ENCODE results near the gene CACNA1D. TPM values are rescaled to one million over a fixed set of nuclear protein-coding genes. Genes with fewer than 3 reads are reported as not detected.

Gene CACNA1D
- total RNA-seq, 1 experiment from 2014 or later, result not detected

- Histone ChIP-seq H3K4me3 (ENCODE audit: low read length) (no peak overlapping the region), H3K27me3 (ENCODE audit: low read length) (no peaks in the 10 kb centered on the region), H3K4me2 (ENCODE audit: low read depth, low read length, poor library complexity, severe bottlenecking) (no peak overlapping the region), H3K9me3 (ENCODE audit: low read length) (no peaks in the 10 kb centered on the region), H3K27ac (ENCODE audit: low read length) (no peak overlapping the region), H3K9me2 (replicated peaks; ENCODE audit: insufficient read depth, low read length) (no peaks in the 10 kb centered on the region), H3K36me3 (ENCODE audit: insufficient read depth, low read length) (no peaks in the 10 kb centered on the region), H3K4me1 (ENCODE audit: low read length) (no peaks in the 10 kb centered on the region), H3K9ac (ENCODE audit: low read length) (no peak overlapping the region), H2AFZ (ENCODE audit: low read length) (no peak overlapping the region), H3K79me2 (ENCODE audit: low read length) (no peaks in the 10 kb centered on the region), H4K20me1 (ENCODE audit: insufficient read depth, low read depth, low read length) (no peaks in the 10 kb centered on the region)
- DNase-seq, result no peak
Measured at GRCh38 chr3:53819163-53819868, 324.9 kb downstream of the CACNA1D start.

GRCh38 chr3:53820084-53820483 lies 325.7 kb downstream of the CACNA1D start:
- no peaks in the 10 kb centered on the region for H3K79me2 ChIP-seq (ENCODE audit: low read length)
- H3K9me2 ChIP-seq (replicated peaks; ENCODE audit: insufficient read depth, low read length), result no peaks in the 10 kb centered on the region
- H3K9ac ChIP-seq (ENCODE audit: low read length), result no peak overlapping the region
- H3K4me3 ChIP-seq (ENCODE audit: low read length), result no peak overlapping the region
- no peaks in the 10 kb centered on the region for H3K4me1 ChIP-seq (ENCODE audit: low read length)
- H3K36me3 ChIP-seq (ENCODE audit: insufficient read depth, low read length), result no peaks in the 10 kb centered on the region
- no peaks in the 10 kb centered on the region for H3K9me3 ChIP-seq (ENCODE audit: low read length)
- no peak overlapping the region for H2AFZ ChIP-seq (ENCODE audit: low read length)
- no peak overlapping the region for H3K27ac ChIP-seq (ENCODE audit: low read length)
- DNase-seq, result no peak
- no peak overlapping the region for H3K4me2 ChIP-seq (ENCODE audit: low read depth, low read length, poor library complexity, severe bottlenecking)
- H3K27me3 ChIP-seq (ENCODE audit: low read length), result no peaks in the 10 kb centered on the region
- no peaks in the 10 kb centered on the region for H4K20me1 ChIP-seq (ENCODE audit: insufficient read depth, low read depth, low read length)

- Histone ChIP-seq H2AFZ (ENCODE audit: low read length) (no peak overlapping the region), H3K27me3 (ENCODE audit: low read length) (no peaks in the 10 kb centered on the region), H4K20me1 (ENCODE audit: insufficient read depth, low read depth, low read length) (no peaks in the 10 kb centered on the region), H3K4me2 (ENCODE audit: low read depth, low read length, poor library complexity, severe bottlenecking) (no peak overlapping the region), H3K79me2 (ENCODE audit: low read length) (no peaks in the 10 kb centered on the region), H3K9me3 (ENCODE audit: low read length) (no peaks in the 10 kb centered on the region), H3K9me2 (replicated peaks; ENCODE audit: insufficient read depth, low read length) (no peaks in the 10 kb centered on the region), H3K9ac (ENCODE audit: low read length) (no peak overlapping the region), H3K36me3 (ENCODE audit: insufficient read depth, low read length) (no peaks in the 10 kb centered on the region), H3K4me3 (ENCODE audit: low read length) (no peak overlapping the region), H3K4me1 (ENCODE audit: low read length) (no peaks in the 10 kb centered on the region), H3K27ac (ENCODE audit: low read length) (no peak overlapping the region)
- DNase-seq, result no peak
Measured at GRCh38 chr3:53820756-53821580, 326.6 kb downstream of the CACNA1D start.

DNA sequence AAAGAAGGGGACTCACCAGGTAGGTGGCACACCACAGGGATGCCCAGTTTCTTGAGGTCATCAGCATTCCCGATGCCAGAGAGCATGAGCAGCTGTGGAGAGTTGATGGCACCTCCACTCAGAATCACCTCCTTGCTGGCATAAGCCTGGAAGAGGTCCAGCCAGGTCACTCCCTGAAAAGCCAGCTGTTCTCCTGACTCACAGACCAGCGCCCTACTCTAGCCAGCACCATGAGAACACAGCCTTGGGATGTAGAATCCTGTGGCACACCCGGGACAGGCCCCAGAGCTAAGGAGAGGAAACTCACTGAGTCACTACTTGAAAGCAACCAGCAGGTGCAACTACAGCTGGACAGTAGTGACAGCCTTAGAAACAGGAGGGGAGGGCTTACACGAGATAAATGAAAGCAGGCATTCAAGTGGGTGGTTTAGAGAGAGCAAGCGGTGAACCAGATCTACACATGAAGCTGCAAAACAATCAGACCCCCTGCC lies 327.3 kb downstream of the CACNA1D start:
- Histone ChIP-seq H3K9me2 (replicated peaks; ENCODE audit: insufficient read depth, low read length) (no peaks in the 10 kb centered on the region), H4K20me1 (ENCODE audit: insufficient read depth, low read depth, low read length) (no peaks in the 10 kb centered on the region), H3K9me3 (ENCODE audit: low read length) (no peaks in the 10 kb centered on the region), H3K9ac (ENCODE audit: low read length) (no peak overlapping the region), H3K79me2 (ENCODE audit: low read length) (no peaks in the 10 kb centered on the region), H3K4me3 (ENCODE audit: low read length) (no peak overlapping the region), H3K27ac (ENCODE audit: low read length) (no peak overlapping the region), H3K4me2 (ENCODE audit: low read depth, low read length, poor library complexity, severe bottlenecking) (no peak overlapping the region), H3K4me1 (ENCODE audit: low read length) (no peaks in the 10 kb centered on the region), H3K36me3 (ENCODE audit: insufficient read depth, low read length) (no peaks in the 10 kb centered on the region), H3K27me3 (ENCODE audit: low read length) (no peaks in the 10 kb centered on the region), H2AFZ (ENCODE audit: low read length) (no peak overlapping the region)
- no peak for DNase-seq

DNA sequence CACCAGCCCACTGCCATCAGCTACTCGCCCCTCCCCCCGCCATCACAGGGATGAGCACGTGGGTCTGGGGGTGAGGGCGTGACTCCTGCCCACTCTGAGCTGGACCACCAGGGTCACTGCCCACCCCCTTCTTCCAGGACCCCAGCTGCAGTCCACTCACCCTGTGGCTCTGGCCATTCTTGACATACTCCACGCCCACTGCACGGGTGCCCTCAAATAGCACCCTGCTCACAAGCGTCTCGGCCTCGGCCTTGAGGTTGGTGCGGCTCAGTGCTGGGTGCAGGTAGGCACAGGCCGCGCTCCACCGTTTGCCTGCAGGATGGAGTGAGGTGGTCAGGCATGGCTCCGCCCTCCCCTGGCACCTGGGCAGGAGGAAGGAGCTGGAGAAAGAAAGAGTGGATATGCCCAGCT lies 327.9 kb downstream of the CACNA1D start:
- no peaks in the 10 kb centered on the region for H3K4me1 ChIP-seq (ENCODE audit: low read length)
- no peaks in the 10 kb centered on the region for H3K36me3 ChIP-seq (ENCODE audit: insufficient read depth, low read length)
- H3K27me3 ChIP-seq (ENCODE audit: low read length), result no peaks in the 10 kb centered on the region
- no peaks in the 10 kb centered on the region for H3K79me2 ChIP-seq (ENCODE audit: low read length)
- no peak overlapping the region for H3K4me3 ChIP-seq (ENCODE audit: low read length)
- H3K9ac ChIP-seq (ENCODE audit: low read length), result no peak overlapping the region
- no peak overlapping the region for H3K27ac ChIP-seq (ENCODE audit: low read length)
- H4K20me1 ChIP-seq (ENCODE audit: insufficient read depth, low read depth, low read length), result no peaks in the 10 kb centered on the region
- H3K9me3 ChIP-seq (ENCODE audit: low read length), result no peaks in the 10 kb centered on the region
- no peak for DNase-seq
- H2AFZ ChIP-seq (ENCODE audit: low read length), result no peak overlapping the region
- no peak overlapping the region for H3K4me2 ChIP-seq (ENCODE audit: low read depth, low read length, poor library complexity, severe bottlenecking)
- H3K9me2 ChIP-seq (replicated peaks; ENCODE audit: insufficient read depth, low read length), result no peaks in the 10 kb centered on the region

DNA sequence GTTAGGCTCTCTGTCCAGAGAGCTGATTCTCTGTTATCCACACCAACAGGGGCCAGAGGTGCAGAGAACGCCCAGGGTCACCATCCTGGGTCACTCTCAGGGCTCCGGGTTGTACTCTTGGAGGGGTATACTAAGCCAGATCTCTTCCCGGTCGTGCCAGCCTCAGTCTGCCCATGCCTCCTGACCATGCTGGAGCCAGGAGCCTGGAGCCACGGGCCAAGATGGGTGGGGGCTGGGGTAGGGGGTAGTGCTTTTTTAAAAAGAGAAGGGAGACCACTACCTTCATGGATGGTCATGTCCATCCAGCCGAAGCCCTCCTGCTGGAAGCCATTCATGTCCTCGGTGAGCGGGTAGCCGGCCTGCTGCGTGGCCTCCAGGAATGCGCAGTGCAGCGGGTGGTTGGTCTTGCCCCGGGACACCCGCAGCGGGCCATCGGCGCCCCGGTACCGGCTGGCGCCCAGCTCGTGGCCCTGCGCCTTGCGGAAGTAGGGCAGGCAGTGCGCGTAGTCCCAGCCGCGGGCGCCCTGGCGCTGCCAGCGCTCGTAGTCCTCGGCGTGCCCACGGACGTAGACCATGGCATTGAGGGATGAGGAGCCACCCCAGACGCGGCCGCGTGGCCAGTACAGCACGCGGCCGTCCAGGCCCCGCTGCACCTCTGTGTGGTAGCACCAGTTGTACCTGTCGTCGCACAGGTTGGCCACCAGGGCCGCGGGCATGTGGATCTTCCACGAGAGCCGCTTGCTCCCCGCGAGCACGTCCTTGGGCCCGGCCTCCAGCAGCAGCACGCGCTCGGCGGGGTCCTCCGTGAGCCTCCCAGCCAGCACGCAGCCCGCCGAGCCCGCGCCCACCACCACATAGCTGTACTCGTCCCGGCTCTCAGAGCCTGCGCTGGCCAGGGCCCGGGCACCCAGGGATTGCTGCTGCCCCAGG lies 328.9 kb downstream of the CACNA1D start:
- Histone ChIP-seq H2AFZ (ENCODE audit: low read length) (no peak overlapping the region), H3K79me2 (ENCODE audit: low read length) (no peaks in the 10 kb centered on the region)

DNA sequence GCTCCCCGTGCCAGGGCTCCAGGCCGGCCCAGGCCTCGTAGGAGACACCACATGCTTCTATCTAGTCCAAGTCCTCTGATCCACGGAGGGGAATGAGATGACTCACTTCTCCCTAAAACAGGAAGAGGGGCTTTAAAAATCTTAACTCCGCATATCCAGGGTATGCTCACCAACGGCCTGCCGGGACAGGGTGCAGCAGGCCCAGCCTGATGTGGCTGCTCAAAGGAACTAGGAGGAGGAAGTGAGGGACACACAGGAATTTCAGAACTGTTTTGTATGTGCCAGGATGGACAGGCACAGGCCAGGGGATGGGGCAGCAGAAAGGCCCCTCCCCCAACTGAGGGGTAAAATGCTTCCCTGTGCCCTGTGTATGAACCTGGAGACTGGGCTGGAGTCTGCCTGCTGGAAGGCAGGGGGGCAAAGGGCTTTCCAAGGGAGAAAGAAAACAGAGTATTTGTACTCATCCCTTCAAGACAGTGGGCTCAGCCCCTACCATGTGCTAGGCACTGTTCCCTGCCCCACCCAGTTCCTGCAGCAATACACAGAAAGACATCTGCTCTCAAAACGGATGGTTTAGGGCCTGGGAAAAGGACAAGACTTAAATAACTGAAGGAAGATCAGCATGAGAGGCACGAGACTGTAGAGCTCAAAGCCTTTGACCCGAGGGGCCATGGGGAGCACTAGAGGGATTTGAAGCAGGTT lies 329.7 kb downstream of the CACNA1D start:
- no peak overlapping the region for H3K27ac ChIP-seq (ENCODE audit: low read length)
- H3K4me1 ChIP-seq (ENCODE audit: low read length), result no peaks in the 10 kb centered on the region
- DNase-seq, result no peak
- H3K9me2 ChIP-seq (replicated peaks; ENCODE audit: insufficient read depth, low read length), result no peaks in the 10 kb centered on the region
- no peaks in the 10 kb centered on the region for H3K79me2 ChIP-seq (ENCODE audit: low read length)
- no peak overlapping the region for H3K4me2 ChIP-seq (ENCODE audit: low read depth, low read length, poor library complexity, severe bottlenecking)
- no peaks in the 10 kb centered on the region for H3K36me3 ChIP-seq (ENCODE audit: insufficient read depth, low read length)
- no peak overlapping the region for H3K4me3 ChIP-seq (ENCODE audit: low read length)
- H3K27me3 ChIP-seq (ENCODE audit: low read length), result no peaks in the 10 kb centered on the region
- no peak overlapping the region for H3K9ac ChIP-seq (ENCODE audit: low read length)
- H2AFZ ChIP-seq (ENCODE audit: low read length), result no peak overlapping the region
- H3K9me3 ChIP-seq (ENCODE audit: low read length), result no peaks in the 10 kb centered on the region
- no peaks in the 10 kb centered on the region for H4K20me1 ChIP-seq (ENCODE audit: insufficient read depth, low read depth, low read length)

More for the DNA sequence above, 328.9 kb downstream of the CACNA1D start:
- H3K4me2 ChIP-seq (ENCODE audit: low read depth, low read length, poor library complexity, severe bottlenecking), result no peak overlapping the region
- H3K9ac ChIP-seq (ENCODE audit: low read length), result no peak overlapping the region
- no peak overlapping the region for H3K27ac ChIP-seq (ENCODE audit: low read length)
- DNase-seq, result no peak
- H3K4me3 ChIP-seq (ENCODE audit: low read length), result no peak overlapping the region
- no peaks in the 10 kb centered on the region for H4K20me1 ChIP-seq (ENCODE audit: insufficient read depth, low read depth, low read length)
- no peaks in the 10 kb centered on the region for H3K4me1 ChIP-seq (ENCODE audit: low read length)
- H3K9me3 ChIP-seq (ENCODE audit: low read length), result no peaks in the 10 kb centered on the region
- no peaks in the 10 kb centered on the region for H3K27me3 ChIP-seq (ENCODE audit: low read length)
- no peaks in the 10 kb centered on the region for H3K36me3 ChIP-seq (ENCODE audit: insufficient read depth, low read length)
- no peaks in the 10 kb centered on the region for H3K9me2 ChIP-seq (replicated peaks; ENCODE audit: insufficient read depth, low read length)

Measured in Karpas-422 (cell line).